HK-2 (cell line): ENCODE results near the gene CXCL13.
"Not testable (repeated sequence)": the region's sequence is repeated elsewhere in the genome, so short reads cannot be mapped to it uniquely, and the experiment has no call there.

Experiments
- DNase-seq: peaks from one replicate; pipeline ENCODE4 v3.0.0-alpha.2; 2018; ENCODE audit not compliant: unreplicated experiment

Gene CXCL13

GRCh38 chr4:77601614-77602187 is 3.9 kb upstream of the CXCL13 start:
- DNase-seq, result no peak

GRCh38 chr4:77613267-77613666 is 7.6 kb downstream of the CXCL13 start:
- DNase-seq, result no peak

GRCh38 chr4:77615153-77615552 is 9.5 kb downstream of the CXCL13 start:
- no peak for DNase-seq

GRCh38 chr4:77617203-77617602 is 11.6 kb downstream of the CXCL13 start:
- no peak for DNase-seq

- peak; percentile 79 for DNase-seq
Observed at GRCh38 chr4:77618383-77619241, 13.0 kb downstream of the CXCL13 start.

GRCh38 chr4:77619408-77619807 is 13.8 kb downstream of the CXCL13 start:
- DNase-seq, result no peak

GRCh38 chr4:77621254-77621653 is 15.6 kb downstream of the CXCL13 start:
- no peak for DNase-seq

GRCh38 chr4:77623091-77623490 is 17.5 kb downstream of the CXCL13 start:
- DNase-seq, result no peak

GRCh38 chr4:77624213-77624612 is 18.6 kb downstream of the CXCL13 start:
- no peak for DNase-seq

GRCh38 chr4:77625485-77625884 is 19.9 kb downstream of the CXCL13 start:
- DNase-seq, result no peak

- DNase-seq, result no peak
Observed at GRCh38 chr4:77629885-77630284, 24.3 kb downstream of the CXCL13 start.

- no peak for DNase-seq
Observed at GRCh38 chr4:77631276-77631675, 25.7 kb downstream of the CXCL13 start.

- no peak for DNase-seq
Observed at GRCh38 chr4:77634132-77634785, 28.6 kb downstream of the CXCL13 start.

GRCh38 chr4:77635246-77635645 is 29.6 kb downstream of the CXCL13 start:
- no peak for DNase-seq

- no peak for DNase-seq
Observed at GRCh38 chr4:77635876-77636275, 30.3 kb downstream of the CXCL13 start.

GRCh38 chr4:77636902-77637301 is 31.3 kb downstream of the CXCL13 start:
- DNase-seq, result peak; percentile 16

- not testable (repeated sequence) for DNase-seq
Observed at GRCh38 chr4:77644069-77644468, 38.4 kb downstream of the CXCL13 start.

GRCh38 chr4:77650787-77651186 is 45.2 kb downstream of the CXCL13 start:
- DNase-seq, result no peak

- no peak for DNase-seq
Observed at GRCh38 chr4:77651820-77652219, 46.2 kb downstream of the CXCL13 start.

- no peak for DNase-seq
Observed at GRCh38 chr4:77652237-77652897, 46.7 kb downstream of the CXCL13 start.

GRCh38 chr4:77653162-77653758 is 47.6 kb downstream of the CXCL13 start:
- no peak for DNase-seq

GRCh38 chr4:77660318-77660717 is 54.7 kb downstream of the CXCL13 start:
- DNase-seq, result not testable (repeated sequence)
